Body of pancreas (tissue), 4 donors: ENCODE data around the gene DBR1.

Experiments used
- CTCF ChIP-seq, 7 experiments: fragments of 450-650 bp in 4 of 7; fragments of 200-600 bp in 3 of 7; sonication (generic) in 3 of 7; IDR thresholded peaks; one replicate each; pipeline ENCODE4 v1.5.1; 2016 to 2019; ENCODE audit warnings: antibody characterized with exemption in 7 of 7
- POLR2A ChIP-seq, 3 donors: fragments of 450-650 bp; IDR thresholded peaks; one replicate each; pipeline ENCODE4 v1.6.1; 2016; ENCODE audit warnings: antibody characterized with exemption in 3 of 3, mild to moderate bottlenecking in 2 of 3

GRCh38 chr3:138135146-138135832 lies 39.4 kb downstream of the DBR1 start:
- TF ChIP-seq CTCF (IDR thresholded peaks at IDR 0.05): no peak
- TF ChIP-seq POLR2A (IDR thresholded peaks at IDR 0.05): no peak
